Endothelial cell of umbilical vein (primary cell): ENCODE measurements around the gene KISS1. TPM values are rescaled to one million over a fixed set of nuclear protein-coding genes. Genes with fewer than 3 reads are reported as not detected.

Experiments used
- BruUV-seq: library from RNA; stranded (reverse); fragments of 400-500 nt; replicated peaks from 2 replicates; lab custom pipeline; 2021; lab: Mats Ljungman, UMichigan
- CTCF ChIA-PET: fragments of 300-600, 350-600 bp; sonication (Branson Sonifier 250); formaldehyde crosslinking; loops from one replicate; lab custom pipeline; 2021; ENCODE audit warnings: antibody characterized with exemption, inconsistent platforms; lab: Charles Lee
- POLR2A ChIA-PET: fragments of 300-600, 350-600 bp; sonication (Branson Sonifier 250); formaldehyde crosslinking; loops from one replicate; lab custom pipeline; 2021; ENCODE audit warnings: antibody characterized with exemption, inconsistent platforms; lab: Charles Lee
- DNase-seq: peaks from one replicate; pipeline ENCODE4 v3.0.0-alpha.2; 2011; ENCODE audit warnings: low read depth, low spot score
- FAIRE-seq: peaks from 2 replicates; lab custom pipeline; 2011; peaks lifted over from hg19 to GRCh38; lab: Jason Lieb, UNC
- H2AFZ ChIP-seq: 2 replicates; pipeline ENCODE4 v1.6.0; 2012; ENCODE audit warnings: low read depth, low read length, control low read depth, inconsistent platforms
- H3K27ac ChIP-seq: 2 replicates; pipeline ENCODE4 v1.5.1; 2011; ENCODE audit warnings: low read depth, mild to moderate bottlenecking, control low read depth, low read length, moderate library complexity; ENCODE audit not compliant: insufficient read depth
- H3K27me3 ChIP-seq, 2 experiments: 2 replicates each; pipeline versions ENCODE4 v1.6.0 to v1.6.1; 2011; ENCODE audit warnings: low read length in 2 of 2, mixed read lengths in 1 of 2; ENCODE audit not compliant: control insufficient read depth in 2 of 2, insufficient read depth in 2 of 2
- H3K36me3 ChIP-seq, 2 experiments: 2 replicates in 1 of 2; 3 replicates in 1 of 2; pipeline ENCODE4 v1.5.1; 2011; ENCODE audit warnings: low read length in 2 of 2, mild to moderate bottlenecking in 1 of 2, moderate library complexity in 1 of 2; ENCODE audit not compliant: control insufficient read depth in 2 of 2, insufficient read depth in 2 of 2; ENCODE audit errors: extremely low read depth in 1 of 2
- H3K4me1 ChIP-seq: 3 replicates; pipeline ENCODE4 v1.5.1; 2011; ENCODE audit warnings: mild to moderate bottlenecking, low read length; ENCODE audit not compliant: control insufficient read depth, insufficient read depth; ENCODE audit errors: extremely low read depth
- H3K4me2 ChIP-seq: 2 replicates; pipeline ENCODE4 v1.6.1; 2011; ENCODE audit warnings: low read length, control low read depth, mixed read lengths; ENCODE audit not compliant: insufficient read depth
- H3K4me3 ChIP-seq, 3 experiments: fragments of 200-600 bp in 1 of 3; sonication (generic), shearing (Covaris generic) in 1 of 3; replicated peaks in 1 of 3; 2 replicates each; pipeline ENCODE4 v1.5.1; 2011 to 2016; ENCODE audit warnings: control low read depth in 3 of 3, low read length in 3 of 3, mild to moderate bottlenecking in 2 of 3, inconsistent platforms in 1 of 3, low read depth in 1 of 3, moderate library complexity in 1 of 3; ENCODE audit not compliant: insufficient read depth in 1 of 3
- H3K79me2 ChIP-seq: 2 replicates; pipeline ENCODE4 v1.6.0; 2012; ENCODE audit warnings: low read length, inconsistent platforms; ENCODE audit not compliant: control insufficient read depth, insufficient read depth
- H3K9ac ChIP-seq: replicated peaks from 2 replicates; pipeline ENCODE3; 2011; ENCODE audit warnings: low read length, control low read depth; ENCODE audit not compliant: insufficient read depth; ENCODE audit errors: extremely low read depth
- H3K9me1 ChIP-seq: replicated peaks from 3 replicates; pipeline ENCODE4 v1.6.0; 2011; ENCODE audit warnings: mild to moderate bottlenecking, low read length; ENCODE audit not compliant: control insufficient read depth, insufficient read depth; ENCODE audit errors: extremely low read depth
- H3K9me3 ChIP-seq: replicated peaks from 2 replicates; pipeline ENCODE4 v1.5.1; 2012; ENCODE audit warnings: low read length, inconsistent platforms; ENCODE audit not compliant: control insufficient read depth, insufficient read depth
- H4K20me1 ChIP-seq: replicated peaks from 2 replicates; pipeline ENCODE3; 2011; ENCODE audit warnings: mild to moderate bottlenecking, low read length; ENCODE audit not compliant: control insufficient read depth, insufficient read depth; ENCODE audit errors: extremely low read depth
- CTCF ChIP-seq, 2 donors: IDR thresholded peaks; 1 replicate in 1 of 2; 2 replicates in 1 of 2; pipeline ENCODE4 v1.5.1; 2011; ENCODE audit warnings: low read length in 2 of 2, mild to moderate bottlenecking in 2 of 2, moderate library complexity in 2 of 2, control low read depth in 1 of 2, inconsistent platforms in 1 of 2, low read depth in 1 of 2; ENCODE audit not compliant: insufficient read depth in 1 of 2; ENCODE audit errors: extremely low read depth in 1 of 2
- EZH2 ChIP-seq: IDR thresholded peaks from 2 replicates; pipeline ENCODE4 v1.6.1; 2012; ENCODE audit warnings: borderline replicate concordance, low read depth, mild to moderate bottlenecking, moderate library complexity, low read length, inconsistent platforms; ENCODE audit not compliant: severe bottlenecking
- FOS ChIP-seq: IDR thresholded peaks from 2 replicates; pipeline ENCODE4 v1.6.1; 2011; ENCODE audit warnings: mild to moderate bottlenecking, low read length, moderate library complexity, borderline replicate concordance; ENCODE audit not compliant: insufficient read depth
- GATA2 ChIP-seq: IDR thresholded peaks from 2 replicates; pipeline ENCODE4 v1.7.0; 2011; ENCODE audit warnings: low read depth, mild to moderate bottlenecking, moderate library complexity, mixed read lengths, low read length; ENCODE audit not compliant: insufficient read length, insufficient read depth
- JUN ChIP-seq: IDR thresholded peaks from 2 replicates; pipeline ENCODE4 v1.6.1; 2011; ENCODE audit warnings: borderline replicate concordance, low read depth; ENCODE audit not compliant: insufficient read length, insufficient read depth
- MAX ChIP-seq: IDR thresholded peaks from 2 replicates; pipeline ENCODE4 v1.6.1; 2011; ENCODE audit not compliant: insufficient read depth, insufficient read length
- MYC ChIP-seq: IDR thresholded peaks from one replicate; pipeline ENCODE4 v1.6.1; 2011; ENCODE audit warnings: mild to moderate bottlenecking, low read depth, low read length
- POLR2A ChIP-seq: IDR thresholded peaks from 2 replicates; pipeline ENCODE4 v1.6.1; 2012; ENCODE audit warnings: low read depth, mild to moderate bottlenecking, control low read depth, low read length
- POLR2AphosphoS5 ChIP-seq: IDR thresholded peaks from 2 replicates; pipeline ENCODE4 v1.6.1; 2012; ENCODE audit warnings: low read depth, mild to moderate bottlenecking, control low read depth, low read length, moderate library complexity; ENCODE audit not compliant: insufficient read depth
- dilution Hi-C: fragments of 300-500 bp; cut with MboI; formaldehyde crosslinking; loops from one replicate; pipeline ENCODE4 v1.15.0; 2019; ENCODE audit warnings: low sequenced_read_pairs; ENCODE audit not compliant: extremely low pct_ligation_motif_present
- intact Hi-C: fragments of 100-400 bp; cut with micrococcal nuclease; formaldehyde crosslinking; loops from one replicate; pipeline ENCODE4 v1.10.0; 2022
- polyA plus RNA-seq, 4 experiments: library from polyadenylated mRNA; depleted of rRNA in 3 of 4; stranded (reverse) in 3 of 4; unstranded in 1 of 4; fragments of >200 nt; gene quantifications; 2 replicates each; pipeline versions ENCODE4 v1.2.1 to v1.2.3, GENCODE V29; 2011 to 2012; ENCODE audit warnings: missing spikeins in 1 of 4
- total RNA-seq: library from RNA; stranded (reverse); gene quantifications from 2 replicates; pipeline ENCODE4 v1.2.3, GENCODE V29; 2021

Gene KISS1
- total and polyA plus RNA-seq, 2 donors (not counting 3 experiments of a cell fraction or from before 2014, with no cell fraction given) = 0.22 to 1.00 TPM

GRCh38 chr1:204181116-204181515, 15.2 kb downstream of the KISS1 start:
- no peak overlapping the region for H3K9ac ChIP-seq
- BruUV-seq = no TSS peak
- no peak overlapping the region for H3K4me3 ChIP-seq
- H4K20me1 ChIP-seq = no peaks in the 10 kb centered on the region
- POLR2A ChIA-PET = no interaction called here
- TF ChIP-seq POLR2A = no peak
- TF ChIP-seq EZH2 = no peak
- no peak for TF ChIP-seq MYC
- no peak for TF ChIP-seq FOS
- no peak for TF ChIP-seq CTCF (IDR thresholded peaks at IDR 0.05; ENCODE audit: extremely low read depth in 1 of 2, insufficient read depth in 1 of 2, low read depth in 1 of 2, low read length in 2 of 2)
- no peak for TF ChIP-seq MAX
- no peak for TF ChIP-seq POLR2AphosphoS5
- no peak for TF ChIP-seq JUN
- TF ChIP-seq GATA2 = no peak
- H2AFZ ChIP-seq = no peak overlapping the region
- intact Hi-C loops = no loop called here
- dilution Hi-C loops = no loop called here
- H3K4me1 ChIP-seq = peaks cover 7% of the 10 kb centered on the region
- H3K27me3 ChIP-seq = no peaks in the 10 kb centered on the region
- FAIRE-seq = no peak
- no peak overlapping the region for H3K27ac ChIP-seq
- H3K79me2 ChIP-seq = no peaks in the 10 kb centered on the region
- H3K36me3 ChIP-seq = no peaks in the 10 kb centered on the region
- no peaks in the 10 kb centered on the region for H3K9me3 ChIP-seq
- H3K9me1 ChIP-seq = no peaks in the 10 kb centered on the region
- CTCF ChIA-PET = interaction anchor here (1.1 to 26.7 kb wide), 5 partner anchors 9 to 218 kb away, joined by 3 to 770 read pairs (median 6); partner anchors contain the start of gene ETNK2
- DNase-seq = no peak
- H3K4me2 ChIP-seq = no peak overlapping the region
